GM20000 (cell line): ENCODE measurements around the gene CDO1.
"Not testable (repeated sequence)": the region's sequence is repeated elsewhere in the genome, so short reads cannot be mapped to it uniquely, and the experiment has no call there.

ENCODE experiments used
- DNase-seq: peaks from one replicate; pipeline ENCODE4 v3.0.0; 2012; ENCODE audit warnings: low spot score
- TF ChIP-seq, protein P1 (sequence below): IDR thresholded peaks from 2 replicates; pipeline ENCODE4 v1.5.1; 2012; ENCODE audit warnings: mild to moderate bottlenecking, control low read depth; ENCODE audit errors: extremely low read depth, missing control alignments

CDO1 gene

DNA sequence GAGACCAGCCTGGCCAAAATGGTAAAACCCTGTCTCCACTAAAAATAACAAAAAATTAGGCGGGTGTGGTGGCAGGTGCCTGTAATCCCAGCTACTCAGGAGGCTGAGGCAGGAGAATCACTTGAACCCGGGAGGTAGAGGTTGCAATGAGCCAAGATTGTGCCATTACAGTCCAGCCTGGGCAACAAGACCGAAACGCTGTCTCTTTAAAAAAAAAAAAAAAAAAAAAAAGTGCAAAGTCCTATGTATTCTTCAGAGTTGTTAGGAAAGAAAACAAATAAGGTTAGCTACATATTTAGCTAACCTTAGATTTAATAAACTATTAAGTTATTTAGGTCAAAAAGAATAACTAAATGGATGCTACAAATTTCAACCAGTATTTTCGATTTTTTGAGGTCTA is 13.5 kb upstream of the CDO1 start:
- TF ChIP-seq, protein P1, sequence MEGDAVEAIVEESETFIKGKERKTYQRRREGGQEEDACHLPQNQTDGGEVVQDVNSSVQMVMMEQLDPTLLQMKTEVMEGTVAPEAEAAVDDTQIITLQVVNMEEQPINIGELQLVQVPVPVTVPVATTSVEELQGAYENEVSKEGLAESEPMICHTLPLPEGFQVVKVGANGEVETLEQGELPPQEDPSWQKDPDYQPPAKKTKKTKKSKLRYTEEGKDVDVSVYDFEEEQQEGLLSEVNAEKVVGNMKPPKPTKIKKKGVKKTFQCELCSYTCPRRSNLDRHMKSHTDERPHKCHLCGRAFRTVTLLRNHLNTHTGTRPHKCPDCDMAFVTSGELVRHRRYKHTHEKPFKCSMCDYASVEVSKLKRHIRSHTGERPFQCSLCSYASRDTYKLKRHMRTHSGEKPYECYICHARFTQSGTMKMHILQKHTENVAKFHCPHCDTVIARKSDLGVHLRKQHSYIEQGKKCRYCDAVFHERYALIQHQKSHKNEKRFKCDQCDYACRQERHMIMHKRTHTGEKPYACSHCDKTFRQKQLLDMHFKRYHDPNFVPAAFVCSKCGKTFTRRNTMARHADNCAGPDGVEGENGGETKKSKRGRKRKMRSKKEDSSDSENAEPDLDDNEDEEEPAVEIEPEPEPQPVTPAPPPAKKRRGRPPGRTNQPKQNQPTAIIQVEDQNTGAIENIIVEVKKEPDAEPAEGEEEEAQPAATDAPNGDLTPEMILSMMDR: no peak
- no peak for DNase-seq

DNA sequence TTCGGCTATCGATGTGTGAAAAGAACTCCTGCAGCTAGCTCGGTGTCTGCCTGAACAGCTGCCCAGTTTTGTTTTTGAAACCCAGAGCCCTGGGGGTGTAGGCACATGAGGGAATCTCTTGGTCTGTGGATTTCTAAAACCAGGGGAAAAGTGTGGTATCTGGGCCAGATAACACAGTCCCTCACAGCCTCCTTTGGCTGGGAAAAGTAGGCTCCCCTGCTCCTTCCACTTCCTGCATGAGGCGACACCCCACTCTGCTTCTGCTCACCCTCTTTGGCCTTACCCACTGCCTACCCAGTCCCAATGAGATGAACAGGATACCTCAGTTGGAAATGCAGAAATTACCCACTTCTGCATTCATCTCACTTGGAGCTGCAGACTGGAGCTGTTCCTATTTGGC is 9.5 kb upstream of the CDO1 start:
- TF ChIP-seq, protein P1: no peak

DNA sequence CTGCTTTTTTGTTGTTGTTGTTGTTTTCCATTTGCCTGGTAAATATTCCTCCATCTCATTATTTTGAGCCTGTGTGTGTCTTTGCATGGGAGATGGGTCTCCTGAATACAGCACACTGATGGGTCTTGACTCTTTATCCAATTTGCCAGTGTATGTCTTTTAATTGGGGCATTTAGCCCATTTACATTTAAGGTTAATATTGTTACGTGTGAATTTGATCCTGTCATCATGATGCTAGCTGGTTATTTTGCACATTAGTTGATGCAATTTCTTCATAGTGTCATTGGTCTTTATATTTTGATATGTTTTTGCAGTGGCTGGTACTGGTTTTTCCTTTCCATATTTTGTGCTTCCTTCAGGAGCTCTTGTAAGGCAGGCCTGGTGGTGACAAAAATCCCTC is 8.5 kb upstream of the CDO1 start:
- not testable (repeated sequence) for DNase-seq

More for the DNA sequence above, 9.5 kb upstream of the CDO1 start:
- DNase-seq: no peak

DNA sequence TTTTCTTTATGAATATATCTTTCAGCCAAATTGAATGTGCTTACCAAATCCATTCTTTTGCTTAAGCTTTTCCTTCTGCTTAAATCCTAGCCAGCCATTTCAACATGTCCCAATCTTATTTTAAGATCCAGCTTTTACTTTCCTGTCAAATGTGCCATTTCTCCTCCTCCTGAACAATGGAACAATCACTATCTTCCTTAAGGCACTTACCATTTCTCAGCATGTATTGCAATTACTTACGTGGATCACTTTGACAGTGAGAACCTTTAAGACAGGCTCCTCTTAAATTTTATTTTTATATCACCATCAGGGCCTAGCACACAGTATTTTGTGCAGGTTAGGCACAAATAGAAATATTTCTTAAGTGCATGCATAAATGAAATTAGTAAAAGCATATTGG is 4.4 kb upstream of the CDO1 start:
- no peak for DNase-seq
- TF ChIP-seq, protein P1: no peak

DNA sequence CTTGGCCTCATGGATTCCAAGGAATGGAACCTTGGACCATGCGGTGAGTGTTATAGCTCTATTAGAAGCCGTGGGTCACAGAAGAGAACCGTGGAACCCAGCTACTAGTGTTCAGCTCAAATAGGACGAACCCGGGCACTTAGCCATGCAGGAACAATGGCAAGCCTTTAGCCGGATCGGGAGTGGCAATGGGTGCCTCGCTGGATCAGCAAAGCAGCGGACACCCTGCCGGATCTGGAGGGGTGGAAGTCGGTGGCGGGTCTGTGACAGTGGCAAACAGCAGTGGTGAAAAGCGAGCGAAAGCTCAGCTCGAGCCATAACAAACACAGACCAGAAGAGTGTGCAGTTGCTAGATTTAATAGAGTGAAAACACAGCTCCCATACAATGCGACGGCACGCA is 2.4 kb upstream of the CDO1 start:
- no peak for DNase-seq
- TF ChIP-seq, protein P1: no peak

DNA sequence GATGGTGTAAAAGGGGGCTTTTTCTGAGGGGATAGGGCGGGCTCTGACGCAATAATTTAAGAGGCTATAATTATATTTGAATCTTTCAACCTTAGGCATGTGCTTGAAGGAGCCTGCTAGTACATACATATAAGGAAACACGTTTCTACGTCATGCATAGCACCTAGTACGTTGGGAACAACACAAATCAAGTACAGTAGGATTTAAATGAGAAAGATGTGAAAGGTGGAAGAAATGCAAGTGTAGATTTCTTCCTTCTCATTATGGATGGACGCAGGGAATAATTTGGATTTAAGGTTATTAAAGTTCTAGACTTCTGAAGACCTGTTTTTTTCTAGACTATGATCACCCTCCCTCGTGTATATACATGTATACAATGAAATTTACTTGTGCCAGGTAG is 927 bp upstream of the CDO1 start:
- TF ChIP-seq, protein P1: no peak
- DNase-seq: no peak

DNA sequence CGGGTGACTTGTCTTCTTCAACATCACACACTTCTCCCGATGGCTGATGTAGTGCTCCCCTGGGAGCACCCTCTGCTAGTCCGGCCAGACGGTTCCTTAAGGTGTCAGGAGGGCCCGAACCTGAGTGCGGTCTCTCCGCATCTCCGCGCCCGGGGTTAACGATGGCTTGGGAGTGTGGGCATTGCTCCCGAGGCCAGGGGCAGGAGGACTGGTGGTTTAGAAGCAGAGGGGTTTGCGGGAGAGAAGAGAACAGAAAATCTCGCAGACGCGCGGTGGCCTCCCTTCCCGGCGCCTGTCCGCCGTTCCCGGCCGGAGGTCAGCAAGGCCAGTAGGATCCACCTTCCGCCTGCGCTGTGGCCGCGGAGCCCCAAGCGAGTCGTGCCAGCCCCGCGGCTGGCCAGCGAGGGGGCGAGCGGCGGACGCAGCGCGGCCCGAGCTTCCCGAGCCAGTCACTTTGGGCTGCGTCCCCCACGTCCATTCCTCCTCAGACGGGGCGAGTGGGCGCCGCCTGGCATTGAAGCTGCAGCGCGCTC is 700 bp downstream of the CDO1 start:
- DNase-seq: peak; percentile 19
- TF ChIP-seq, protein P1: no peak

DNA sequence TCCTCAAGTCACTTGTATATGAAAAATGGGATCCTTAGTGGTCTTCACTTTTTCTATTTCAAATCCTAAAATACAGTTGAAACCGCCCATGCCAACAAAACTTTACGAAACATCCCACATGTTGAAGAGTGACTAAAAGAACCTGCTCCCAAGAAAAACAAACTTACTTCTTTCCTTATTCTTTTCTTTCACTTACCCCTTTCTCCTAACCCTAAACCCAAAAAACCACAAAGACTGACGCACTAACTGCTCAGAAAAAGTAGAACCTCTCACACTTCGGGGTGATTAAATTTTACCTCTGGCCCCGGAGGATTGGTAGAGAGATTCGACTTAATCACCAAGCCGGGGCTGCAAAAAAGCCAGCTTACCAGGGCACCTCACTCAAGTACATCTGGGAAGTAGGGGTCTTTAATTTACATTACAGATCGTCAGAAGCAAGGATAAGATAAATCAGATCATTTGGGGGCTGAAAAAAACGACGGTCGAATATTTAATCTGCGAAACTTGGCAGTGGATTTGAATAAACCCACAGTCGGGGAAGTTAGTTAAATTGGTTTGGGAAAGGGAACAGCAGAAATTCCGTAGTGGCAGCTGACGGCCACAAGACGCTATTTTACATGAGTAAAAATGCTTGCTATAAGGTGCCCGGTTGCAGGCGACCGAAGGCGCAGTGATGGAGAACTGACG is 1.3 kb downstream of the CDO1 start:
- no peak for DNase-seq
- TF ChIP-seq, protein P1: no peak
